ENCODE data around the gene UPF1.

The UPF1 gene

DNA sequence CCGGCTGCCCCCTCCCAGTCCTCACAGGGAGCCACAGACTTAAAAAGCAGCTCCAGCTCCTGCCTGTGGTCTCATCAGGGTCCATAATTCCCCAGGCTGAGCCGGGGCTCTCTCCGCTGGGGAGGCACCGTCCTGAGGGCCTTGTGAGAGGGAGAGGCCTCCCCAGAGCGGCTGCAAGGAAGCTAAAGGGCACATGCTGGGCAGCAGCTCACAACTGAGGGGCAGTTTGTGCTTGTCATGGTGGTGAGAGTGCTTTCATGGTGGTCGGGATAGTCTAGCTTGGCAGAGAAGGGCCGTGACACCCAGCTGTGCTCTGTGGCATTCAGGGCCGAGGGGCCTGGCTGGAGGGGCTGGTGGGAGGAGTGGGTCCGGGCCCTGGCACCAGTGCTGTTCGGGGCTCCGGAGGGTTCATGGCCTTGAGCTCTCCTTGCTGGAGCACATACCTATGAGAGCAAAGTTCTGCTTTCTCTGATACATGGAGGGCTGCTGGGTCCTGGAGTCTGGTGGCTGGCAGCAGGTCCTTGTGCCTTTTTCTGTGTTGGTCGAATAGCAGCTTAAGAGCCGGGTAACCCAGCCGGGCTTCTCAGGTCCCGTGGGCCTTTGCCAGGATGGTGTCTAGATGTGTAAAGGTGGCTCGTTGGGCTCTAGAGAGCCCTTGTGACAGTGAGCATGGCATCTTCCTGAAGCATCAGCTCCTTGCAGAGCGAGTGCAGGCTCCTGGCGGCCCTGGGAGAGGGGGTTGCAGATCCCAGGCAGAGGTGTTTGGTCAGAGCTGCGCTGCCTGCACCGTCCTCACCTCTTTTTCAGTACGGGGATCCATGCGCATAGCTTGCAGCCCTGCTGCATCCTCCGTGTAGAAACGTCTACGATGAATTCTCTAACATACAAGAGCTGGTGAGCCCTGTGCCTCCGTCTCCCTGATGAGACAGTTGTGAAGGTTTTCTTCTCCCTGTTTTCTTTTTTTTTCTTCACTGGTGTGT lies 8.8 kb downstream of the UPF1 start:
- DNase-seq, result no peak

DNA sequence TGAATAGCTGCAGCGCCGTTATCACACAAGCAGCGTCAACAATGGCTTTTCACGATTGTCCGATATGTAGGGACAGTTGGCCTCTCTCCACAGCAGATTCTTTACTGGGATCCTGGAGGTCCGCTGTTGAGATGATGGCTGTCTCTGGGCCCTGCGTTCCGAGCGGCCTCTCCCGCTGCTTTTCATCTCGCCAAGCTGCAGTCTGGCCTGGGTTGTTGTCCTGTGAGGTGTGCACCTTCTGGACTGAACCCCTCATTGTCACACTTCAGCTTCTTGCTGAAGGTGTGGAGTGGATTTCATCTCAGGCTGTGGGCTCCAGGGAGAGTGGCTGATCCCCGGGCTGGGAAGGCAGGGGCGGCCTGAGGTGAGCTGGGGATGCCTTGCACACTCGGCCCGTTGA lies 9.6 kb downstream of the UPF1 start:
- DNase-seq, result no peak

DNA sequence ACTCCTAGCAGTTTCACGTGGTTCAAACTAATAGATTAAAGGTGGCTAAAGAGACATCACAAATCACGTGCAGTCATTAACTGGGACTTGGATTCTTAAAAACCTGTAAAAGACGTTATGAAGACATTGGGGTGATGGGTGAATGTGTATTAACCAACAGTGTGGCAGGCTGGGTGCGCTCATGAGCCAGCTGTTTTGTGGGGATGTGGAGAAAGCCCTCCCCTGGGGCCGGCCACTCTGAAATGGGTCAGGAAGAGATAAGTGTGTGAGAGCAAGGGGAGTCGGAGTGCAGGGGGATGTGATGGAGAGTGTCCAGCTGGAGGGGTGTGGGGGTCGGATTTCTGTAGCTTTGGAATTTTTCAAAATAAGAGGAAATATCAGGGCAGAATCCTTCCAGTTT lies 10.4 kb downstream of the UPF1 start:
- DNase-seq, result no peak

DNA sequence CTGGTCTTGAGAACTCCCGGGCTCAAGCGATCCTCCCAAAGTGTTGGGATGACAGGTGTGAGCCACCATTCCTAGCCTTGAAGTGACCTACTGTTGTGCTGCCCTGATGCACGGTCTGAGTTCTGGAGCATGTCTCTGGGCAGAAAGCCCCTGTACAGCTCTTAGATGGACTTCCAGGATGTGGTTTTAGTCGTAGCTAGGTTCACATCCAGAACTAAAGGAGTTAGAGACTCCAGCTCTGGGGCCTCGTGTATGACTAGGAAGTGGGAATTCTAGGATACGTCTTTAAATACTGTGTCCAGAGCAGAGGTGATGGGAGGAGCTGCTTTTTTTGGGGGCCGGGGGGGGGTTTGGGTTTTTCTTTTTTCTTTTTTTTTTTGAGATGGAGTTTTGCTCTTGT lies 12.2 kb downstream of the UPF1 start:
- no peak for DNase-seq

DNA sequence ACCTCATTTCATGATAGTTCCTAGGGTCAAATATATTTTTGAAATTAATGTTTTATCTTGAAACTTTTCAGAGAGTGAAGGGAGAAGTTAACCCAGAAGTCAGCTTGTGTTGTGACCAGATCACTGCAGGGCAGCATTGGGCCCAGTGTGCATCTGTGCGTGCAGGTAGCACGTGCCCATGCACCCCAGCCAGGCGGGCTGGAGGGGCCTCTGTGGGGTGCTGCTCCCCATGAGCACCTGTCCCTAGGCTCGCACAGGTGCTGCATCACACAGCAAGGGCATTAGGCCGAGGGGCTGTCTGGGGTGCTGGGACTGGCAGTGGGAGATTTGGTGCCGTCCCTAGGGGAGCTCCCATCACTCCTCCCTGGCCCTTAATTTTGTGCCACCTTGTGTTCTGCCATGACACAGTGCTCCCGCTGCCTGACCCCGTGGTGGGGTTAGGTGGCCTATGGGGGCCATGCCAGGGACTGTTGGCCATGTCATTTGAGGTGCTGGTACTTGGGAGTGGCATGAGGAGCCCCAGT lies 13.1 kb downstream of the UPF1 start:
- no peak for DNase-seq

DNA sequence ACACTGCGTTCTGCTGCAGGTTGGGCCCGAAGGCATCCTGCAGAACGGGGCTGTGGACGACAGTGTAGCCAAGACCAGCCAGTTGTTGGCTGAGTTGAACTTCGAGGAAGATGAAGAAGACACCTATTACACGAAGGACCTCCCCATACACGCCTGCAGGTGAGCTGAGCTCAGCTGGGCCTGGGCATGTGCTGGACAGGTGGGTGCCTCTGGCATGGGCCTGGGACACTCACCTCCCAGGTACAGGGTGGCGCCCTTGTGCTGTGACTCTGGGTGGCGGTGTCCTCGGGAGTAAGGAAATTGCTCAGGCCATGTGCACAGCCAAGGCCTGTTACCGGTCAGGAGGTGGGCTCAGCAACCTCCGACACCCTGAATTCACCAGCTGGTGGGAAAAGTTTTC lies 14.2 kb downstream of the UPF1 start:
- DNase-seq, result no peak

DNA sequence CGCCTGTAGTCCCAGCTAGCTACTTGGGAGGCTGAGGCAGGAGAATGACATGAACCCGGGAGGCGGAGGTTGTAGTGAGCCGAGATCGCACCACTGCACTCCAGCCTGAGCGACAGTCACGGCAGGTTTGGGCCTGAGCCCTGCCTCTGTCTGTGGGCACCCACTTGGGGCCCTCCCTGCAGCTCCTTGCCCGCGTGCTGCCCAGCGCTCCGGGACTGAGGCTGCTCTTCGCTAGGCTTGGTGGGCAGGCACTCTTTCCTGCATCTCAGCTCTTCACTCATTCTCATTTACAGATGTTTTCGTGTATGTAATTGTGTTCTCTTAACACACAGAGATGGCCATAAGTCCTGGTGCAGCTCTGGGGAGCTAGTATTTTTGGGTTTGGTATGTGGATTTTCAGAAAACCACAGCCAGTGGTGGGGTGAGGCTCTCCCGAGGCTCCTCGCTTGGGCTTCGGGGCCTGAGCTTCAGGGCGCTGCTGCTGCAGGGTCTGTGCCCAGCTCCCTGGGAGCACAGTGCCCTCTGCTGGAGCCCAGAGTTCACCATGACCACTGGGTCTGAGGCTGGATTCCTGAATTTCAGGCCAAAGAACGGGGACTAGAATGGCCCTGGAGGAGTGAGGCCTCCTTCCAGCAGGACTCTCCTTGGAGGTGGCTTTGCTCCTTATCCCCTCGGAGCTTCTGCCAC lies 15.2 kb downstream of the UPF1 start:
- peak; percentile 63 for DNase-seq

DNA sequence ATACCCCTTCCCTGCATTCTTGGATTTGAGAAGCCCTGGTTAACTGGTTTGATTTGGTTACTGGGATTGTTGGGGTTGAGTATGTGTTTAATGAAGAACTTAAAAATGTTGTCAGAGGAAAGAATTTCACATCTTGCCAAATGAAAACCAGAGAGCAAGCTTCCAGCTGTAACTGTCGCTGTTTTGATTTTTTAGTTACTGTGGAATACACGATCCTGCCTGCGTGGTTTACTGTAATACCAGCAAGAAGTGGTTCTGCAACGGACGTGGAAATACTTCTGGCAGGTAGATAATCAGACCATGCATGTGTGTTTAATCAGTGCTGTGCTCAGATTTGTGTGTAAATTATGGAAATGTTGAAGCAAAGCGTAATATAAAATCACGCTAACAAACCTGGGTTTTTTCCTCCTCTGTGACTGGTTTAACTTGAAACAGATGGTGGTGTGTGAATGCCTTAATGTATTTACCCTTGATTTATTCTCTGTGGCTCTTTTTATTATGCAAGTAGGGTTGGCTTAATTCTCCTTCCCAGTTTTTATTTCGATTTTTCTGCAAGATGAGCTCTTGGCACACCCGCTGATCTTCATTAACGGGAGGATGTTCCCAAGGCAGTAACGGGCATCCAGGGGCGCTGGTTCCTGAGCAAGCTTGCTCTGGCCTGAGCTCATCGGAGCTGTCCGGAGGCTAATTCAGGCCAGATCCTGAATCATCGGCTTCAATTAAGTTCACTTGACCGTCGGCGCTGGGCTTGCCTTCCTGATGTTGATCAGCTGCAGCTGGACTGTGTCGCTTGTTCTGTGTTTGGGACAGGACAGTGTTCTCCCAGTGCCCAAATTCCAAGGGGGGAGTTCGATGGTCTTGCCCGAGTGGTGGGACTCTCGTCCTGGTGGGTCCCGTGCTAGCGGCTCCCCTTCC lies 16.0 kb downstream of the UPF1 start:
- DNase-seq, result no peak

DNA sequence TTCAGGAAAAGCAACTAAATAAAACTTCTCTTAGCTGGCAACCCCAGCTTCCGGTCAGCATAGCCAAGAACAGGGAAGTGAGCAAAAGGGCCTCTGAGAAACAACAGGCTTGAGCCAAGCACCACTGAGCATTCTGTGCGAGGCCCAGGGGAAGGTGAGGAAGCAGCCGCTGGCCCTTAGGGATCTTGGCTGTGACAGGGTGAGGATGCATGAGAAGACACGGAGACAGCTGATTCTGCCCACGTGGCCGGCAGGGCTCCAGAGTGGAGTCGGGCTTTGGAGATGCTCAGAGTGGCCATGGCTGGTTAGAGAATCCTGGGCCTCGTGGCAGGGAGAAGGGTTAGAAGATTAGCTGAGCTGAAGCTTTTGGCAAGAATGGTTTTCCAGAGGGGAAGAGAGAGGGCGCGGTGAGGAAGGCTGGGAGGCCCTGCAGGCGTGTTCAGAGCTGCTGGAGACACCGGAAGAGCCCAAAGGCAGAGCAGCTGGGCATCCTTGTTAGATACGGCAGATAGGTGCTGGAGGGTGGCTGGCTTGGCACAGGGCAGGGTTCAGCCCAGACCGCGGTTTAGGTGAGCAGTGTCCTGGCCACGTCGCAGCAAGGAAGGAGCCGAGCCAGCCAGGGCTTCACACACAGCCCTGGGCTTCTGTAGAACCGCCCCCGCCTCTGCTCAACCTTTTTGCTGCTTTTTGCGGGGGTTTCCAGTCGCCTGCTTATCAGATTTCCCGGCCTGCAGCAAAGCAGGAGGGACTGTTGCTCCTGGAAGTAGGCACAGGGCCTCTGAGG lies 17.3 kb downstream of the UPF1 start:
- DNase-seq, result no peak

DNA sequence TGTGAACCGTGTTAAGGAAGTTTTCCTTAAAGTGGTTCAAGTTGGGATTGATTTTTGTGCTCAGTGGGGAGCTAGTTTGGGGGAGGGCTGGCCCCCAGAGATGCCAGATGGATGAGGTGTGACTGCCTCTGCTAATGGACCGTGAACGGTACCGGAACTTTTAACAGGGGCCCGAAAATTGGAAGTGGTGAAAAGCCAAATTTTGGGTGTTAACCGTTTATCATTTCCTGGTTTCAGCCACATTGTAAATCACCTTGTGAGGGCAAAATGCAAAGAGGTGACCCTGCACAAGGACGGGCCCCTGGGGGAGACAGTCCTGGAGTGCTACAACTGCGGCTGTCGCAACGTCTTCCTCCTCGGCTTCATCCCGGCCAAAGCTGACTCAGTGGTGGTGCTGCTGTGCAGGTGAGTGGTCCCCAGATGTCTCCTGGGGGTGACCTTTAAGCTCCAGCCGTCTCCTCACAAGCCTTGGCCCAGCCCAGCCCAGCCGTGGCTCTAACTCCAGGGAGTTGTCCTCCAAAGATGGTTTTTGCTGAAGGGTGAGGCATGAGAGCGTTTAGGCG lies 18.2 kb downstream of the UPF1 start:
- DNase-seq, result no peak

DNA sequence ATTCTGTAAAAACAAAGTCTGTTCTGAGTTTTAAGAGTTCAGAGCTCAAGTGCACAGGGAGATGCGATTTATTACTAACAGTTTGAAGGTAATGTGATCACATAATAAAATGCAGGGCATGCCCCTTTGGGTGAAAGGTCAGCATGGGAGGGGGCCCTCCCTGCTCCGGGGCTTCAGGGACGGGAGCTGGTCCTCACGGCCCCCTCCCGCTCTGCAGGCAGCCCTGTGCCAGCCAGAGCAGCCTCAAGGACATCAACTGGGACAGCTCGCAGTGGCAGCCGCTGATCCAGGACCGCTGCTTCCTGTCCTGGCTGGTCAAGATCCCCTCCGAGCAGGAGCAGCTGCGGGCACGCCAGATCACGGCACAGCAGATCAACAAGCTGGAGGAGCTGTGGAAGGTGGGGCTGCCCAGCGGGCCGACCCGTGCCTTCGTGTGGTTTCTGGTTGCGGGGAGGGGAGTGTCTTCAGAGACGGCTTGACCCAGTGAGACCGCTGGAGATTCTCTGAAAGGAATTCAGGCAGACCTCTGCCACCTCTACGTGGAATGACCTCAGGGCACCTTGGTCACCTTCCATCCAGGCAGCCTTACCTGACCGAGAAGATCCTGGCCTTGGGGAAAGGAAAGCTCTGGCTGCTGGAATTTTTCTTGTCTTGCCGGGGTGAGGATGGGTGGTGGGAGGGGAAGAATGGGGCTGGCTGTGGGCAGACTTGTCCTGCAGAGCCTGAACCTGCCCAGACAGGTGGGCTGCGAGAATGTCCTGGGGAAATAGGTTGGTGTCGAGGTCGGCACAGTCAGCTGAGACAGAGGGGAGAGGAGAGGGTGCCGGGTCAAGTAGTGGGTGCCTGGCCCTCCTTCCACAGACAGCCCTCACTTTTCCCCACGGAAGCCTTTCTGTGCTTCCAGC lies 19.0 kb downstream of the UPF1 start:
- no peak for DNase-seq

DNA sequence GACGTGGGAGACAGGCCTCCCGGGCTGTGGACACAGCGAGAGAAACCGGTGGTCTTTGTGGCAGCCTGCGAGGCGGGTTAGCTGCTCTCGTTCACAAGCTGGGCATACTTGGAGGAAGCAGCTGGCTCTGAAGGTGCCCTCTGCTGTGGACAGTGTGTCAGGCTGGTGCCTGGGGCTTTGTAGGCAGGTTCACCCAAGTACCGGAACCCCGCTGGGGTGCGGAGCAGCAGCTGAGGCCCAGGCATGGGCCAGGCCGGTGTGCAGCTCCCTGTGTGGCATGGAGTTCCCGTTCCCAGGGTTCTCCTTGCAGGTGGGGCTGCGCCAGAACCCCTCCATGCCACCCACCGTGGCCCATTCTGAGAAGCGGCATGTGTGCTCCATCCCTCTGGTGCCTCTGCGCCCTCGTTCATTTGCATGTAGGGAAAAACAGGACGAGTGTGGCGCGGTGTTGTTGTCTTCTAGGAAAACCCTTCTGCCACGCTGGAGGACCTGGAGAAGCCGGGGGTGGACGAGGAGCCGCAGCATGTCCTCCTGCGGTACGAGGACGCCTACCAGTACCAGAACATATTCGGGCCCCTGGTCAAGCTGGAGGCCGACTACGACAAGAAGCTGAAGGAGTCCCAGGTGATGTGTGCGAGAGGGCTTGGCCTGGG lies 20.0 kb downstream of the UPF1 start:
- no peak for DNase-seq

DNA sequence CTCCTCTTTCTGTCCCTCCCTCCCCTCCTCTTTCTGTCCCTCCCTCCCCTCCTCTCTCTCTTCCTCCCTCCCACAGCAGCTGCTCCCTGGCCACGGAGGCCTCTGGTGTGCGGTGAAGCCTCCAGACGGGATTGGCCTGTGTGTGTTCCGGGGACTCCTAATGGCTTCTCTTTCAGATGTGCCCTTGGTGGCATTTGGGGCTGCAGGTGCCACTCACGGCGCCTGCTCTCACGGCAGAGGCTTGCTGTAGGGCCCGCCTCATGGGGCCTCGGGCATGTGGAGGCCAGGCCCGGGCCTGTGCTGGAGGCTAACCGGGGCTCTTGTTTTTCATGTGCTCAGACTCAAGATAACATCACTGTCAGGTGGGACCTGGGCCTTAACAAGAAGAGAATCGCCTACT lies 20.9 kb downstream of the UPF1 start:
- DNase-seq, result peak; percentile 39

DNA sequence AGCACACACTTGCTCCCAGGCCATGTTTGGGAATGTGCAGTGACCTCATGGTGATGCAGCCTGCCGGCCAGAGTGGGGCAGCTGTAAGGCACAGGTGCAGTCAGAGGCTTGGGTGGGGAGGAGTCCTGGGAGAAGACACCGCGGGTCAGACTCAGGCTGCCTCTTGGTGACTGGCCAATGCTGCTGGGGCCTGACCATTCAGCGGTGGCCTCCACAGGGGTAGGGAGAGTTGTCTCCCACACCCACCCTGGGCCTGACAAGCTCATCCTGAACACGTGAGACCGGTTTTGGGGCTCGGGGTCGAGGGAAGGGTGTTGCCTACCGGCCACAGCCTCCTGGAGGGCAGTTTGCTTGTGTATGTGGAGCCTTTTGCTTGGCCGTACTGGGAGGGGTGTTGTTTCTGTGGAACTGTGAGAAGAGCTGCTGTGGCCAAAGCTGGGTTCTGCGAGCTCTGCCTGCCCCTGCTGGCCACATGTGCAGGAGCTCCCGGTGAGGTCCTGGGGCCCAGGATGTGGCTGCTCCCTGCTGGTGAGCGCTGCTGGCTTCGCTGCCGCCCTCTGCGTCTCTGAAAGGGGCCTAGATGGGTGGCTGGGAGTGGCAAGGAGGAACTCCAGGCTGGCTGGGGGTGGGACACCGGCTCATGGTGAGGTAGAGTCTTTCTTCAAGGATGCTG lies 22.1 kb downstream of the UPF1 start:
- DNase-seq, result no peak

DNA sequence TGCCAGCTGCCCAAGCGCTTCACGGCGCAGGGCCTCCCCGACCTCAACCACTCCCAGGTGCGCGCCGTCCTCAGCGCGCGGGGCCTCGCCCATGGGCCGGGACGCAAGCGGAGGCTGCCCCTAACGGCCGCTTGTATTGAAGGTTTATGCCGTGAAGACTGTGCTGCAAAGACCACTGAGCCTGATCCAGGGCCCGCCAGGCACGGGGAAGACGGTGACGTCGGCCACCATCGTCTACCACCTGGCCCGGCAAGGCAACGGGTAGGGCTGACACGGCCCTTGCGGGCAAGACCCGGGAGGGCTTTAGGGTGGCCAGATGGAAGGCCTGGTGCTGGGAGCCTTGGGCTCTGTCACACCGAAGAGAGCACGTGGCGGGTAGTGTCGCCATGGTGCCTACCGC lies 23.2 kb downstream of the UPF1 start:
- no peak for DNase-seq

DNA sequence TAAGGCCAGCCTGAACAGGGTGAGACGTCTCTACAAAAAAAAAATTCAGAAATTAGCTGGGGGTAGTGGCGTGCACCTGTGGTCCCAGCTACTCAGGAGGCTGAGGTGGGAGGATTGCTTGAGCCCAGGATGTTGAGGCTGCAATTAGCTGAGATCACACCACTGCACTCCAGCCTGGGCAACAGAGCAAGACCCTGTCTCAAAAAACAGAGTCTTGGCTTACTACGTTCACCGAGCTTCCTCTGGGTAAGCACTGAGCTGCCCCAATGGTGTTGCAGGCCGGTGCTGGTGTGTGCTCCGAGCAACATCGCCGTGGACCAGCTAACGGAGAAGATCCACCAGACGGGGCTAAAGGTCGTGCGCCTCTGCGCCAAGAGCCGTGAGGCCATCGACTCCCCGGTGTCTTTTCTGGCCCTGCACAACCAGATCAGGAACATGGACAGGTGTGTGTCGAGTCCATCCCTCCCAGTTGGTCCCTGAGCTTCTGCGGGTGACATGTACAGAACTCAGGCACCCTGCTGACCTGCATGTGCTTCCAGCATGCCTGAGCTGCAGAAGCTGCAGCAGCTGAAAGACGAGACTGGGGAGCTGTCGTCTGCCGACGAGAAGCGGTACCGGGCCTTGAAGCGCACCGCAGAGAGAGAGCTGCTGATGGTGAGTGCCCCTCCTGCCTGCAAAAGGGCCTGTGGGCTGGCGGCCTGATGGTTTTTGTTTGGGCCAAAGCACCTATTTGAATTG lies 24.1 kb downstream of the UPF1 start:
- DNase-seq, result no peak

DNA sequence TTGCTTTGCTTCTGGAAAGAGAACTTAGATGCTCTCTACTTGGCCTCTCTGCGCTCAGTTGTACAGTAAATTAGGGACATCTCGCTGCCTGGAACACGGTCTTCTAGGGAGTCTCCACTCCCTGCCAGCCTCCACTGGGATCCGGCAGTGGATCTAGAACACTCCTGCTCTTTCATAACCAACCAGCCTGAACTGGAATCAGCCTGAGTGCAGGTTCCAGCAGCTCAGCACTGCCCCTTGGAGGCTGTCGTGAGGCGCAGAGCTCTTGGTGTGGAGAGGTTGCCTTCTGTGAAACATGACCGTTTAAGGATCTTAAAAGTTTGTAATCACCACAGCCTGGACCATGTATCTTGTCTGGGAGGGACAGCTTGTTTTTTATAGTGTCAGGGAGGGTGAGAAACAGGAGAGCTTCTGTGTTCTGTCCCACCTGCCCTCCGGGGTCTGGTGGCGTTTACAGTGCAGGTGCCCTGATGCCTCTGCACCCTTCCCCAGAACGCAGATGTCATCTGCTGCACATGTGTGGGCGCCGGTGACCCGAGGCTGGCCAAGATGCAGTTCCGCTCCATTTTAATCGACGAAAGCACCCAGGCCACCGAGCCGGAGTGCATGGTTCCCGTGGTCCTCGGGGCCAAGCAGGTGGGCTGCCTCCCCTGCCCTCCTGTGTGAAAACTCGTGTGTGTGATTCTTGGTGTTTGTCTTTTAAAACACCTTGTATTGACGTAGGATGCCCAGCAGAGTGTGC lies 24.8 kb downstream of the UPF1 start:
- no peak for DNase-seq

DNA sequence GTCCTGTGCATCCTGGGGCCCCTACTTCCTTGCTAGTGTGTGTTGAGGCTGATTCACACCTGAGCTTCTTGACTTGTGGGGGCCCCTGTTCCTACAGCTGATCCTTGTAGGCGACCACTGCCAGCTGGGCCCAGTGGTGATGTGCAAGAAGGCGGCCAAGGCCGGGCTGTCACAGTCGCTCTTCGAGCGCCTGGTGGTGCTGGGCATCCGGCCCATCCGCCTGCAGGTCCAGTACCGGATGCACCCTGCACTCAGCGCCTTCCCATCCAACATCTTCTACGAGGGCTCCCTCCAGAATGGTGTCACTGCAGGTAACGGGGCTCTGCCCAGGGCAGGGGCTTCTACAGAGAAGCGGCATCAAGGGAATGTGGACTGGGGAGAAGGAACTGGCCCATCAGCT lies 25.5 kb downstream of the UPF1 start:
- DNase-seq, result no peak

All from NCI-H1694 treated with DMSO at 0.1 percent for 48 hours (cell line).